H1 (cell line): ENCODE measurements around the gene RARA. TPM values are rescaled to one million over a fixed set of nuclear protein-coding genes. Genes with fewer than 3 reads are reported as not detected.
A peak's percentile ranks its signal among the peaks of the same experiment; 100 is the strongest.

Source experiments
- BACH1 ChIP-seq: IDR thresholded peaks from 2 replicates; pipeline ENCODE4 v1.6.1; 2012; ENCODE audit warnings: low read length, improper control_type of control experiment
- GABPA ChIP-seq: IDR thresholded peaks from 2 replicates; pipeline ENCODE4 v1.6.1; 2011; ENCODE audit warnings: mild to moderate bottlenecking, low read length, moderate library complexity, borderline replicate concordance; ENCODE audit not compliant: insufficient read depth
- KDM5A ChIP-seq: fragments of 200-600 bp; IDR thresholded peaks from 2 replicates; pipeline ENCODE4 v1.7.1; 2012; ENCODE audit warnings: mild to moderate bottlenecking, low read length, inconsistent platforms, mixed read lengths
- RNF2 ChIP-seq: fragments of 200-900, 300-1000 bp; sonication (generic); IDR thresholded peaks from 2 replicates; pipeline ENCODE4 v1.7.1; 2016; ENCODE audit warnings: borderline replicate concordance, low read depth, mild to moderate bottlenecking, antibody characterized with exemption, low read length; ENCODE audit not compliant: poor library complexity, severe bottlenecking; ENCODE audit errors: missing control alignments
- SIX5 ChIP-seq: IDR thresholded peaks from 2 replicates; pipeline ENCODE4 v1.6.1; 2011; ENCODE audit warnings: mild to moderate bottlenecking, low read depth, low read length
- SRF ChIP-seq: IDR thresholded peaks from 2 replicates; pipeline ENCODE4 v1.6.1; 2011; ENCODE audit warnings: mild to moderate bottlenecking, low read depth, low read length, moderate library complexity
- polyA plus RNA-seq, 7 experiments: library from polyadenylated mRNA; depleted of rRNA in 3 of 7; stranded (reverse) in 5 of 7; unstranded in 2 of 7; fragments of >200 nt in 5 of 7; fragments of 200-250 nt in 2 of 7; gene quantifications; 1 replicate in 5 of 7; 2 replicates in 1 of 7; 4 replicates in 1 of 7; pipeline versions ENCODE4 v1.2.1 to v1.2.3, GENCODE V29; 2011 to 2013; ENCODE audit warnings: missing spikeins in 2 of 7, mixed read lengths in 2 of 7
- total RNA-seq: library from RNA; stranded (reverse); fragmentation: NEBNext Ultra II Directional; extraction: Animal tissue kit (Norgen Biotek cat#: 25700); gene quantifications from 2 replicates; pipeline ENCODE4 v1.2.1, GENCODE V29; 2021

The RARA gene
- total and polyA plus RNA-seq, 2 of the 8 experiments (the other 6 are each of a cell fraction or from before 2014, with no cell fraction given): 4.4 to 16.5 TPM

- peak; percentile 58; the same call in 1 of the 2 replicates for TF ChIP-seq GABPA
- TF ChIP-seq SRF: no peak
- no peak for TF ChIP-seq KDM5A
- TF ChIP-seq RNF2: no peak
- no peak for TF ChIP-seq BACH1
- TF ChIP-seq SIX5: no peak
Measured at GRCh38 chr17:40358323-40359038, 49.5 kb downstream of the RARA start (continued).
